ENCODE results near the gene STAT3. TPM values are rescaled to one million over a fixed set of nuclear protein-coding genes. Genes with fewer than 3 reads are reported as not detected.
"Not testable (repeated sequence)": the region's sequence is repeated elsewhere in the genome, so short reads cannot be mapped to it uniquely, and the experiment has no call there.

The STAT3 gene
- total RNA-seq, 1 experiment from 2014 or later, result 40.6 TPM

DNA sequence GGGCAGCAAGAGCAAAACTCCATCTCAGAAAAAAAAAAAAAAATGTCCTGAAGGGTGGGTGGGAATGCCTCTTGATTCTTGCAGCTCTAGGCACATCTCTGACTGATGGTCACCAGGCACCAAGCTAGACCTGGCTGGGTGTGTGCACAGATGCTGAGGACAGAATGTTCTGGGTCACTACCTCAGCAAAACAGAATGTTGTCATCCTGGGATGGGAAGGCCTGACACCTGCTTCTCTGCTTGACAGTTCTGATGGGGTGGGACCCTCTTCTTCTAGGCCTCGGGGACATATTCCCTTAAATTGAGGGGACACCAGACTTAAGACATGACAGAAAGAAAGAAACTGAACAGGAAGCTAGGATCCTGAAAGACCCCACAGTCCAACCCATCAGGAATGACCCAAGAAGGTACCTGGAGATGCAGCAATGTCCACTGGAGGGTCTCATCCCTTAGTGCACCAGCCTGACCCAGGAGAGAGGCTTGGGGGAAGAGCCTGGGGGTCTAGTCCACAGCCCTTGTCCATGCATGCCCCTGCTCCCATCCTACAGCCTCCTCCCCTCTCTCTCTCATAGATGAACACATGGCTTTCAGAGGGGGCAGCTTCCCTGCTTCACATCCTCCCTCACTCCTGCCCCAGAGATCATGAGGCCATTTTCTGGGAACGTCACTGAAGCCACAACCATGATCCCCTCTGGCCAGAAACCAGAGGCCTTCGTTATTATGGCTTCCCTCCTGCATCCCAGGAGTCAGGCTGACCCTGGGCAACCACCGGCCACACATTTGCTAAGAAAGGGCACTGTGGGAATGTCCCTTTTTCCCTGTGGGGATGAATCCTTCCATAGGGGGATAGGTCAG, 108.2 kb downstream of the STAT3 start:
- DNase-seq (ENCODE audit: low read depth), result no peak

DNA sequence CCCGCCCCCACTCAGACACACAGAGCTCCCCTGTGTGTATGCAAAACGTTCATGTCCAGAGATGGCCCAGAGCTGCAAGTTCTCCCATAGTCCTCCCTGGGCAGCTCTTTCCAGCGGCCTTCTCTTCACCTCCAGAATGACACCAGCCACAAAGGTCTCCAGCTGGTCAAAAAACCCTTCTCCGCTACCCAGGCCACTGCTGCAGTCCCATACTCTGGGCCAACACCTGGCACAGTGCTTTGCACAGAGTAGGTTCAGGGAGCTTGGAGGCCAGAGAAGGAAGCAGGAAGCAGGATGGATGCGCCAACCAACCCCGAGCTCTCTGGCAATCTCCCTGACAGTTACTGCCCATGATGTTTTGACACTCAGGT, 110.9 kb downstream of the STAT3 start:
- no peak for DNase-seq (ENCODE audit: low read depth)

DNA sequence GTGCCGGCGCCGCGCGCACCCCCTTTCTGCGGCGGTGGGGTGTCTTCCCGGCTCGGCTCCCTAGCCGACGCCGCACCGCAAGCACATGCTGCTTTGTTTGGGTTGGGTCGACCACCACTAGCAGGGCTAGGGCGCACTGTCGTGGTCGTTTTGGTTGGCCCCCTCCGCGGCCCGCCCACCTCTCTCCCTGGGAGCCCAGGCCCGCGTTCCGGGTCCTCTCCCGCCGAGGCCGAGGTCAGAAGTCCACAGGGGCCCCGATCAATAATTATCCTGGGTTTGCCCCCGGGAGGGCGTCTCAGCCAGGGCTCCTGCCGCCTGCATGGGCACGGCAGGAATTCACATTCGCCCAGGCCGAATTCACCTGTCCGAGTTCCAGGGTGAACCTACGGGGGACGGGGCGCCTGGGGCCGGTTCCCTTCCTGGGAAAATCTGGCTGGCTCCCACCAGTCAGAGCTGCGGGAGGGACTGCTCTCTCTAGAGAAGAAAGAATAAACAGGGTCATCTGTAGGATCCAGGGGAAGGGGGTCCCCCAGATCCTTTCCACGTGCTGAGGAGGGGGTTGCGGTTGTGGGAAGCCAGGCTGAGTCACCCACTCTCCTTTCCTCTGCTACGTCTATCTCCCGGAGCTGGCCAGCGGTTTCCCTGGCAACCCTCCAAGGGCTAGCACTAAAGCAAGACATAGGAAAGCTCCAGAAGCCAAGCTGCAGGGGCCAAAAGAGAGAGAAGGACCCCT, 111.5 kb downstream of the STAT3 start:
- peak; percentile 79 for DNase-seq (ENCODE audit: low read depth)

DNA sequence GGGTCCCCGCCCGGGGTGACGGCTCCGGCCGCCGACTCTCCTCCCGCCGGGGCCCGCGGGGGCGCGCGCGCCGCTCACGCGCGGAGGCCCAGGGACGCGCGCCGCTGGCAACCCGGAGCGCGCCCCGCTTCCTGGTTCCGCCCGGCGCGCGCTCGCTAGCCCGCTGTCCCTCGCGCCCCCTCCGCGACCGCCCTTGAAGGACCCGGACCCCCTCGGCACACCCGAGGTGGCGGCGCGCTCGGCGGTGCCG, 112.0 kb downstream of the STAT3 start, which contains the start of gene STAT5B:
Gene STAT5B (minus strand): TSS at position 33 of the 250 bp plus-strand sequence. CDS start 44,264 bp downstream, outside the sequence.
- DNase-seq (ENCODE audit: low read depth), result peak; percentile 66

DNA sequence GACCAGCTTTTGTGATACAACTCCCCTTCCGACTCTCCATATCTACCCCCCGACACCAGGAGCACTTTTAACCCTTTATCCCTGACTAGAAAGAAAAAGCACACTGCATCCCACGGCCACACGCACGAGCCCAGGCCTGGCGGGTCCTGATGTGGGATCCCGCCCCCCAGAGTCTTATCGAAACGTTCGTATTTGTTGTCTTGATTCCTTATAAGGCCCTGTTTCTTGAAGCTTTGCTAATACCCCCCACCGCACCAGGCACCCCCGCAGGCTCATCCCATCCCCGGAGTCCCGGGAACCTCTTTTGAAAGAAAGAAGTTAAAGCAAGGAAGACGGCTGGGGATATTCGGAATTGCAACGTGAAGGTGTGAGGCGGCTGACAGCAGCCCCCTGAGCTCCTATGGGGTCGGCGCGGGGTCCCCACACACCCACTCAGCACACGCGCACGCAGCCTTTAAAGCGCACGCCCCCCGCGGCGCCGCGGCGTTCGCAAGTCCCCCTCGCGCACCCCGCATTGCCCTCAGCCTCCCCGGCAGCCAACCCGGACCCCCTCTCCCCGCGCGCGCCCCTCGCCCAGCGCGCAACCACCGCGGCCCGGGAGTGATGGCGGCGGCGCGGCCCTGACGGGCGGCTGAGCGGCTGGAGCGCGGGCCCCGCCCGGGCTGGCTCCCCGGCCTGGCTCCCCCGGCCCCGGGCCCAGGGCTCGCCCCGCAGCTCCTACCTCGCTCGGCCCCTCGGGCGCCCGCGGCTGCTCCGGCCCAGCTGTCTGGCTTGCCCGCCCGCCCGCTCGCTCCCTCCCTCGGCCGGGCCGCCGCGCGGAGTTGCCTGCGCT, 112.5 kb downstream of the STAT3 start:
- peak; percentile 47 for DNase-seq (ENCODE audit: low read depth)

DNA sequence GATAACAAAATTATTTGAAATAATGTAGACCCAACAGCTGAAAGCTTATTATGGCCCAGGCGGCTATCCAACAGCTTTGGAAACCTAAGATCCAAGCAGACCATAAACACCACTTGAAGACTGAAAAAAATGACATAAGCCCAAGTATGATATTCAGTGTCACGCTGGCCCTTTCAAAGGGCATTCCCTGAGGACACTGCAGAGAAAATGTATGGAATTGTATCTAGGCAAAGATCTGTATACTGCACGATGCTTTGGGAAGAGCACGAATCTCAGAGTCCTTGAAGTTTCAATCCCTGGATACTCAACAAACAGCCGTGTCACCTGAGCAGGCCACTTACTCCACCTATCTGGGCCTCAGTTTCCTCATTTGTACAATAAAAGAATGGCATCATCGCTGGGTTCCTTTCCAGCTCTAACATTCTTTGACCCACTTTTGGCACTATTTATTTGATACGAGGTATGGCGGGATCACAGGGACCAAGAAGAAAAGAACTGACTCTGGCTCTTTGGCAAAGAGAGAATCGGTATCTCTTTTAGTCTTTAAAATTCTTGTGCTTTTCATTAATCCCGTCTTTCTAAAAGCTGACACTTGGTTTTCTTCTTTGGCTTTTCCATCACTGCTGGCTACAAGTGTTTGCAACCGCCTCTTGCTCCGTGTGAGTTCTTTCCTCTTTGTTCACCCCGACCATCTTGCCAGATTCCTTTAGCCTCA, 113.3 kb downstream of the STAT3 start:
- DNase-seq (ENCODE audit: low read depth), result no peak

DNA sequence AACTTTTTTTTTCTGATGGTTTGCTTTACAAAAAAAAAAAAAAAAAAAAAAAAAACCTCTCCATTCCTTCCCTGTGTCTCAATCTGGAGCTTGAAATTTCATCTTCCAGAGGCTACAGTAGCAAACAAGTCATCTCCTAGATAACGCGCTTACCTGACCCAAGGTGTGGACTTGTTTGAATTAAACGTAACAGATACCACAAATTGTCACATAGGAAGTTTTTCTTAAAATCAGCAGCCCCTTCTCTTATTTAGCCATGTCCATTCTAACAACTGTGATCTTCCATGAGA, 114.0 kb downstream of the STAT3 start:
- no peak for DNase-seq (ENCODE audit: low read depth)

DNA sequence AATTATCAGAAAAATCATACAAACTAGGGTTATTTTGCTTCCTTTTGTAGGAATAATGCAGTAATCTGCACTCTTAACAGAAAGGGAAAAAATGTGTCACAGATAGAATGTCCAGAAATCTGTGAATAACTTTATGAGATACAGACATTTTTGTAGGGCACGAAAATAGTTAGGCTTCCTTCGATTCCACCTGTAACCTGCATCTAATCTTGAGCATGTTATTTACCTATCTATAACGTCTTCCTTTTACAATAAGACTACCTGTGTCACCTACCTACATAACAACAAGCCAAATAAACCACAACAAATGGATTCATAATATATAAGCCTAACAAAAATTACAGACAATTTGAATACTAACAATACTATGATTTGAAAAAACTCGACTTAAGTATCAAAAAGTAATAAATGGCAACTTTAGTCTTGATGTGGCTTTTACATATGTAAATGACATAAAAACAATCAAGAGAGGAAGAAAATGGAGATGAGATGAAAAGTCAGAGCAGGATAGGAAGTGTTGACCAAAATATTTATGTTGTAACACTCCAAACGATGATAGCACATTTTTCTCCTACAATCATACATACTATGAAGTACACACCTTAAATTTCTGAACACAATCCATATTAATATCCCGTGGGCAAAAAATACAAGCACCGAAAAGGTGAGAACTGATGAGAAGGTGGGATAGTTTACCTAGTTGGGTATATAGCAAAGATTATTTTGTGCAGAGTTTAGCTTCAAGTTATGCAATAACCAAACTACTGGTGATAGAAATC, 114.6 kb downstream of the STAT3 start:
- DNase-seq (ENCODE audit: low read depth), result no peak

DNA sequence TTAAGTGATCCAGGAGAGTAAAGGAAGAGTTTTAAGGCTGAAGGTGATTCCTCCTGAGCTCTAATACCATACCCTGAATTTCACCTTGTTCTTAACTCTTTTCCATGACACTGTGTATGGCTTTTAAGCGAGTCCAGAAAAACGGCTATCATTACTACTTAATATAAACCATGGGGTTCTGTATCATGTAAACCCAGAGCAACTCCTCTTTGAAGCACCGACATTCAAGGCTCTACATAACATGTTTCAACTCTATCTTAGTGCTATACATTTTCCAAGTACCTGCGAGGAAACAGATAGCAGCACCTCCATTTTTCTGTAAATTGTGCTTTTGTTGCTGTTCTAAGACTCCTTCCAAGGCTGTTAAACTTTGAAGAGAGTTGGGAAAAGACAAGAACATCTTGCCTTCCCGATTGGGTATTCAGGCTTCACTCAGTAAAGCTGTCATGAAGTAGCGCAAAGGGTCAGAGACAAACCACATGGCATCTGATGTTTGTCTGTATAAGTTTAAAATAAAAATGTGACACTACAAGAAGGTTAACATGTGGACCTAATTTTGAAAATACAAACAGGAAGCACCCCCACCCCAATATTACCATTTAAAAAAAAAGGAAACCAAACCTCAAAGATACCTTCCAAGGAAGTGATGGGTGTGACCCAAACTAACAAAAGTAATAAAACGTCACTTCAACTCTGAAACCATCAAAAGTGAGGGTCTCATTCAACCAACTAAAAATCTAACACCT, 115.9 kb downstream of the STAT3 start:
- no peak for DNase-seq (ENCODE audit: low read depth)

DNA sequence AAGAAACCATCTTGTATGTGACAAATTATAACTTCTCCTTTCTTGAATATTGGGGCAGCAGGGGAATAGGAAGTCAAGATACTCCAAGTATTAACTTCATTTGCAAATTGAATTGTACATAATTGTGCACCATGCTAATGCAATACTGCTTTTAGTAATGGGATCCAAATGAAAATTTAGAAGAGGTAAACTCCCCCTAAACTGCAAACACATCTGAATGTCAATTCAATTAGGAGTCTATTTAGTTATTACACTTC, 116.5 kb downstream of the STAT3 start:
- DNase-seq (ENCODE audit: low read depth), result no peak

DNA sequence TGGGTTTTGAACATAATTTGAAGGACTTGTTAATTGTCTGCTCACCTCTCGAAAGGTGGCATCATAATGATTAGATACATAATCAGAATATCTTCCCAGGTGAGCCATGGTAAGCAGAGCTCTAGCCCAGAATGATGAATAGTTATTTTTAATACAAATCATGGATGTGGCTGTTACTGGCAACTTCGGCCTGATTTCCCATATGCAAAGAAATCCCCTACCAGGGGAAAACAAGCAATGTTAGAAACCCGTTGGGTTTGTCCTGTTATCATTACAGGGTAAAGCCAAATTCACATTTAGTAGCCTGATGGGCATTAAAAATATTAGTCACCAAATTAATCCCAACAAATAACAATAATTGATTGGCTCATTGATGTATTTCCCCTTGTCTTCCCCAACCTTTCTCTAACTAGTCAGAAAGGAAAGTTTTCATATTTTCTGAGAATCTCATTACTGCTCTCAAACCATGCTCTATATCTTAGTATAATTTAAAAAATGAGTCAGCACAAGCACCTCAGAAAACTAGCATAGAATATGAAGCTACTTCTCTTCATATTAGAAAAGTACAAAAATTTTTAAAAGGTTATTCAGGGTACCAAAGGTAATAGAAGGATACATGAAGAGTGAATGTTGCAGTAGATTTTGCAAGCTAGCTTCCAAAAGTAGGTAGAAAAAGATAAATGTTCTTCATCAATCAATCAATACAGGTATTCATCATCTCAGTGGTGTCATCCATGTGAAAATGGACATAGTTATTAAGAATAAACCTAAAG, 117.0 kb downstream of the STAT3 start:
- DNase-seq (ENCODE audit: low read depth), result no peak

DNA sequence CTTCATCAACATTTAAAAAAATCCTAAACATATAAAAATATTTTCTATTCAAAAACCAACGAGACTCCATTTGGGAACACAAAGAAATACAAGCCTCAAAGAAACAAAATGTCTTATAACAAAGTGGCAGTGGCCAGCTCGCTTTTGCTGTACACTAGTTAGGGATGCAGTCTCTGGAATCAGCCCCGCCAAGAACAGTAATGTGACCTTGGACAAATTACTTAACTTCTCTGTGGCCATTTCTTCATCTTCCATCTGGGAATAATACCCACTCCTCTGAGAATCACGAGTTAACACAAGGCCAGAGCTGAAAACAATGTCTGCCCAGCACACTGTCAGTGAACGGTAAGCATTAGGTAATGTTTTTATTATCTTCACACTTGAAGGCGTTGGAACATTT, 117.6 kb downstream of the STAT3 start:
- no peak for DNase-seq (ENCODE audit: low read depth)

DNA sequence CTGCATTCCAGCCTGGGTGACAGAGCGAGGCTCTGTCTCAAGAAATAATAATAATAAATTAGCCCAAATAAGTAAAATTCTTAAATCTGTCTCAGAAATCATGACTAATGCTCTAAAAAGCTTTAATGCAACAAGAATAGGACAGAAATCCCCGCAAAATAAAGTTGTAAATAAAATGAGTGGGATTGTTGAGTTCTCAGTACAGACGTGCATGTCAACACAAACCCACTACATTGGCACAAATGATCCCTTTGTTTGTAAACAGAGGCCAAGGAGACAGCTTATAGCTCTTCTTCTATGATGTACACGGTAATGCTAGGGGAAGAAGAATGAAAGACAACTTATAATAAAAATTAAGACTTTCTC, 118.1 kb downstream of the STAT3 start:
- DNase-seq (ENCODE audit: low read depth), result no peak

DNA sequence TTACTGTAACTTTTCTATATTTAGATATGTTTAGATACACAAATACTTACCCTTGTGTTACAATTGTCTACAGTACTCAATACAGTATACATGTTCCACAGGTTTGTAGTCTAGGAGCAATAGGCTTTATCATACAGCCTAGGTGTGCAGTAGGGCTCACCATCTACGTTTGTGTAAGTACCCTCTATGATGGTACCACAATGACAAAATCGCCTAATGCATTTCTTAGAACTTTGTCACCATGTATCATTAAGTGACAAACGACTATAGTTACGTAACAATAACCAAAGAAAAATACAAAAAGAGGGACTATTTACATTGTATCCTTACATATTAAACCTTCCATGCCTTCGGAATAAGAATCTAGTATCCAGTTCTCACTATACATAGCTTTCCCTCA, 120.0 kb downstream of the STAT3 start:
- no peak for DNase-seq (ENCODE audit: low read depth)

DNA sequence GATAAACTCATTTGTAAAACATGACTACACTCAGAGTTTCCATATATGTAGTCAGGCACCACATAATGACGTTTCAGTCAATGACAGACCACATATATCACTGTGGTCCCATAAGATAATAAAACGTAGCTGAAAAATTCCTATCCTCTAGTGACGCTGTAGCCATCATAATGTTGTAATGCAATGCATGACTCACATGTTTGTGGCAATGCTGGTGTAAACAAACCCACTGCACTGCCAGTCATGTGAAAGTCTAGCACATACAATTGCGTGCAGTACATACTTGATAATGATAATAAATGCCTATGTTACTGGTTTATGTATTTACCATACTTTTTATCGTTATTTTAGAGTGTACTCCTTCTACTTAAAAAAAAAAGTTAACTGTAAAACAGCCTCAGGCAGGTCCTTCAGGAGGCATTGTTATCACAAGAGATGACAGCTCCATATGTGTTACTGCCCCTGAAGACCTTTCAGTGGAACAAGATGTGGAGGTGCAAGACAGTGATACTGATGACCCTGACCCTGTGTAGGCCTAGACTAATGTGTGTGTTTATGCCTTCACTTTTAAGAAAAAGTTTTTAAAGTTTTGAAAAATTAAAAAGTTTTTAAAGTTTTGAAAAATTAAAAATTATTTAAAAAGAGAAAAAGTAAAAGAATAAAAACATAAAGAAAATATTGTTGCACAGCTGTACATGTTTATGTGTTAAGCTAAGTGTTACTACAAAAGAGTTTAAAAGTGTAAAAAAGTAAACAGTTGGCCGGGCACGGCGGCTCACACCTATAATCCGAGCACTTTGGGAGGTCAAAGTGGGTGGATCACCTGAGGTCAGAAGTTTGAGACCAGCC, 121.1 kb downstream of the STAT3 start:
- DNase-seq (ENCODE audit: low read depth), result peak; percentile 79

DNA sequence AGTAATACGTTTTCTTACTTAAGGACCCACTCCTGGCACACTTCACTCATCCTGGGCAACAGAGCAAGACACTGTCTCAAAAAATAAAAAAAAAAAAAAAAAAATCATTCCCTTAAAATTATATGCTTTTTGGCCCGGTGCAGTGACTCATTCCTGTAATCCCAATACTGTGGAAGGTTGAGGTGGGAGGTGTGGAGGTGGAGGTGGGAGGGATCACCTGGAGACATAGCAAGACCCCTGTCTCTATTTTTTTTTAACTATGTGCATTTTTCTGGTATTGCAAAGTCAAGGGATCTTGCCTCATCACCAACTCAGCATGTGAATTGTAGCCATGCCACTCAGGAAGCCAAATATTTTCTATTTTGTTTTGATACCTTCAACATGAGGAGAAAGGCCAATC, 121.8 kb downstream of the STAT3 start:
- no peak for DNase-seq (ENCODE audit: low read depth)

DNA sequence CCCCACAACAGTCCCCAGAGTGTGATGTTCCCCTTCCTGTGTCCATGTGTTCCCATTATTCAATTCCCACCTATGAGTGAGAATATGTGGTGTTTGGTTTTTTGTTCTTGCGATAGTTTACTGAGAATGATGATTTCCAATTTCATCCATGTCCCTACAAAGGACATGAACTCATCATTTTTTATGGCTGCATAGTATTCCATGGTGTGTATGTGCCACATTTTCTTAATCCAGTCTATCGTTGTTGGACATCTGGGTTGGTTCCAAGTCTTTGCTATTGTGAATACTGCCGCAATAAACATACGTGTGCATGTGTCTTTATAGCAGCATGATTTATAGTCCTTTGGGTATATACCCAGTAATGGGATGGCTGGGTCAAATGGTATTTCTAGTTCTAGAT, 123.9 kb downstream of the STAT3 start:
- DNase-seq (ENCODE audit: low read depth), result not testable (repeated sequence)

Measured in RPMI7951 (cell line).